Psoas muscle (tissue), 8 donors: ENCODE data around the gene PPM1D. TPM values are rescaled to one million over a fixed set of nuclear protein-coding genes. Genes with fewer than 3 reads are reported as not detected.

Source experiments
- ATAC-seq, 4 donors: fragments of 200-7000 bp; cut with Tn5 transposase; one replicate each; pipeline ENCODE4 v1.9.1; 2020; ENCODE audit warnings: moderate library complexity in 3 of 4, mild to moderate bottlenecking in 2 of 4
- DNase-seq, 2 donors: peaks; one replicate each; pipeline ENCODE4 v3.0.0-alpha.2; 2020
- H3K27ac ChIP-seq: fragments of 200-600 bp; one replicate; pipeline ENCODE4 v1.8.0; 2022
- H3K27me3 ChIP-seq, 3 donors: fragments of 200-600 bp in 1 of 3; one replicate each; pipeline versions ENCODE4 v1.6.1 to v1.8.0; 2013 to 2022; ENCODE audit warnings: low read length in 2 of 3, mild to moderate bottlenecking in 2 of 3, moderate library complexity in 1 of 3; ENCODE audit not compliant: insufficient read depth in 3 of 3
- H3K36me3 ChIP-seq, 2 donors: fragments of 200-600 bp in 1 of 2; one replicate each; pipeline versions ENCODE4 v1.6.1 to v1.8.0; 2013 to 2022; ENCODE audit warnings: low read depth in 1 of 2, mild to moderate bottlenecking in 1 of 2, moderate library complexity in 1 of 2; ENCODE audit not compliant: insufficient read depth in 1 of 2
- H3K4me1 ChIP-seq: fragments of 200-600 bp; one replicate; pipeline ENCODE4 v1.8.0; 2022
- H3K4me3 ChIP-seq: fragments of 200-600 bp; one replicate; pipeline ENCODE4 v1.8.0; 2022; ENCODE audit warnings: mild to moderate bottlenecking
- H3K9me3 ChIP-seq: fragments of 200-600 bp; one replicate; pipeline ENCODE4 v1.8.0; 2022
- WGBS, 3 donors: extraction: QIAGEN DNeasy Blood & Tissue Kit; methylation state at CpG; one replicate each; pipeline versions ENCODE4 v1.1.6 to v1.1.7; 2013; 5-methylcytosine and 5-hydroxymethylcytosine counted together
- intact Hi-C, 2 donors: fragments of 100-400 bp; cut with DNase I; formaldehyde crosslinking; loops; one replicate each; pipeline versions ENCODE4 v1.11.0 to v1.14.2; 2022
- polyA plus RNA-seq, 3 donors: library from polyadenylated mRNA; stranded (reverse); fragments of 200-250 nt; gene quantifications; one replicate each; pipeline ENCODE4 v1.2.3, GENCODE V29; 2013
- total RNA-seq, 4 donors: library from RNA; stranded (reverse); fragmentation: NEBNext Ultra II Directional in 2 of 4; extraction: Animal tissue kit (Norgen Biotek cat#: 25700) in 2 of 4; gene quantifications; one replicate each; pipeline versions ENCODE4 v1.2.1 to v1.2.4, GENCODE V29; 2021 to 2023
- TF ChIP-seq, protein P1 (sequence below): fragments of 200-600 bp; IDR thresholded peaks from one replicate; pipeline ENCODE4 v1.8.0; 2022; ENCODE audit warnings: antibody characterized with exemption
- donor health status: healthy with polysubstance abuse.
- donor health status: DM: no; HTN: no; CAD: no; lungs with moderate emphysema.
- donor health status: Bipolar disorder and iron deficiency.
- donor health status: healthy.
- donor health status: DM: yes; HTN: yes; CAD: no.
- donor health status: DM: no; HTN: no; CAD: no.
- donor health status: DM: no; HTN: no; CAD: no.
- donor health status: DM: yes; HTN: yes; CAD: no.

The PPM1D gene
- total and polyA plus RNA-seq, 7 donors, result 2.8 to 10.5 (median 7.0) TPM

DNA sequence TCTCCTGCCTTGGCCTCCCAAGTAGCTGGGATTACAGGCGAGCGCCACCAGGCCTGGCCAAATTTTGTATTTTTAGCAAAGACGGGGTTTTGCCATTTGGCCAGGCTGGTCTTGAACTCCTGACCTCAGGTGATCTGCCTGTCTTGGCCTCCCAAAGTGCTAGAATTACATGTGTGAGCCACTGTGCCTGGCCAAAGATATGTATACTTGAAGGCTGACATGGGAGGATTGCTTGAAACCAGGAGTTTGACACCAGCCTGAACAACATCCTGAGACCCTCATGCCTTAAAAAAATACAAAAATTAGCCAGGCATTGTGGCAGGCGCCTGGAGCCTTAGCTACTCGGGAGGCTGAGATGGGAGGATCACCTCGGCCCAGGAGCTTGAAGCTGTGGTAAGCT, 80.8 kb downstream of the PPM1D start:
- DNase-seq (no peak), ATAC-seq (no peak)
- Histone ChIP-seq H3K27ac (no peak overlapping the region), H3K4me3 (no peak overlapping the region), H3K9me3 (no peaks in the 10 kb centered on the region), H3K27me3 (no peaks in the 10 kb centered on the region), H3K4me1 (peaks cover 11% of the 10 kb centered on the region), H3K36me3 (peaks cover 0 to 54% of the 10 kb centered on the region in 2 donors)
- intact Hi-C loops, result no loop called here
- TF ChIP-seq, protein P1, sequence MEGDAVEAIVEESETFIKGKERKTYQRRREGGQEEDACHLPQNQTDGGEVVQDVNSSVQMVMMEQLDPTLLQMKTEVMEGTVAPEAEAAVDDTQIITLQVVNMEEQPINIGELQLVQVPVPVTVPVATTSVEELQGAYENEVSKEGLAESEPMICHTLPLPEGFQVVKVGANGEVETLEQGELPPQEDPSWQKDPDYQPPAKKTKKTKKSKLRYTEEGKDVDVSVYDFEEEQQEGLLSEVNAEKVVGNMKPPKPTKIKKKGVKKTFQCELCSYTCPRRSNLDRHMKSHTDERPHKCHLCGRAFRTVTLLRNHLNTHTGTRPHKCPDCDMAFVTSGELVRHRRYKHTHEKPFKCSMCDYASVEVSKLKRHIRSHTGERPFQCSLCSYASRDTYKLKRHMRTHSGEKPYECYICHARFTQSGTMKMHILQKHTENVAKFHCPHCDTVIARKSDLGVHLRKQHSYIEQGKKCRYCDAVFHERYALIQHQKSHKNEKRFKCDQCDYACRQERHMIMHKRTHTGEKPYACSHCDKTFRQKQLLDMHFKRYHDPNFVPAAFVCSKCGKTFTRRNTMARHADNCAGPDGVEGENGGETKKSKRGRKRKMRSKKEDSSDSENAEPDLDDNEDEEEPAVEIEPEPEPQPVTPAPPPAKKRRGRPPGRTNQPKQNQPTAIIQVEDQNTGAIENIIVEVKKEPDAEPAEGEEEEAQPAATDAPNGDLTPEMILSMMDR, result no peak
- WGBS, 3 donors, result 94 to 99% (median 97%) methylated on average over 6 of the region's 6 CpGs

DNA sequence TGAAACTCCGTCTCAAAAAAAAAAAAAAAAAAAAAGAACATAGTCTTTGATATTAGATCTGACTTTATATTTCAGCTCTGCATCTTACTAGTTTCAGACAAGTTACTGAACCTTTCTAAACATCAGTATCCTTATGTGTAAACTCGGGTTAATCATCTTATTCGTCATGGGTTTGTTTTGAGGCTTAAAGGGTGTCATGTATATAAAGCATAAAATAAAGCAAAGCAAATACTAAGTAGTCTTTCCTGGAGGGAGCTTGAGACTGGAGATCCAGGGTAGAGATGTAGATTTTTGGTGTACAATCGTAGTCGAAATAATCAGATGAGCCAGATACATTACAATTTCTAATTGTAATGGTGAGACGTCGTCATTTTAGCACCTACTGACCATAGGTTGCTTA, 85.4 kb downstream of the PPM1D start:
- H3K27me3 ChIP-seq, result no peaks in the 10 kb centered on the region

DNA sequence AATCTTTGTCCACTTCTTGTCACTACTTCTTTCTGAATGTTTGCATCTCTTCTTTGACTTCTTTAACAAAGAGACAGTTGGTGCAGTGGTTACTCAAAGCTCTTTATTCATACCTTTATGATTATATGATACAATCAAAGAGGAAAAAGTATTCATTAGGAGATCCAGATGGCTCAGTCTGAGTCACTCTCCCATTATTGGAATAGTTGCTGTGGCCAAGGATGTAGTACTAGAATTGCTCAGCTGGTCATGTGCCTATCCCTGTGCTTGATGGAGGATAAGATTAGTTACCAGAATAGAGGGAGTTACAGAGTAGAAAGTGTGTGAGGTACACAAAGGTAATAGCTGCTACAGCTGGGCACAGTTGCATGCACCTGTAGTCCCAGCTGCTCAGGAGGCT, 96.0 kb downstream of the PPM1D start:
- Histone ChIP-seq H3K4me3 (no peak overlapping the region), H3K9me3 (no peaks in the 10 kb centered on the region), H3K27me3 (no peaks in the 10 kb centered on the region), H3K27ac (no peak overlapping the region), H3K36me3 (peaks cover 0 to 47% of the 10 kb centered on the region in 2 donors), H3K4me1 (no peaks in the 10 kb centered on the region)
- TF ChIP-seq, protein P1, result no peak
- DNase-seq, result no peak
- intact Hi-C loops, result no loop called here
- ATAC-seq, result no peak

More for the DNA sequence above, 85.4 kb downstream of the PPM1D start:
- H3K27ac ChIP-seq, result no peak overlapping the region
- no peak for ATAC-seq
- intact Hi-C loops, result no loop called here
- no peak overlapping the region for H3K4me3 ChIP-seq
- TF ChIP-seq, protein P1, result no peak
- peaks cover 0 to 95% of the 10 kb centered on the region in 2 donors for H3K36me3 ChIP-seq
- no peak for DNase-seq
- H3K9me3 ChIP-seq, result no peaks in the 10 kb centered on the region
- WGBS, 3 donors, result 95 to 97% (median 96%) methylated on average over 6 to 7 of the region's 7 CpGs
- H3K4me1 ChIP-seq, result no peaks in the 10 kb centered on the region

DNA sequence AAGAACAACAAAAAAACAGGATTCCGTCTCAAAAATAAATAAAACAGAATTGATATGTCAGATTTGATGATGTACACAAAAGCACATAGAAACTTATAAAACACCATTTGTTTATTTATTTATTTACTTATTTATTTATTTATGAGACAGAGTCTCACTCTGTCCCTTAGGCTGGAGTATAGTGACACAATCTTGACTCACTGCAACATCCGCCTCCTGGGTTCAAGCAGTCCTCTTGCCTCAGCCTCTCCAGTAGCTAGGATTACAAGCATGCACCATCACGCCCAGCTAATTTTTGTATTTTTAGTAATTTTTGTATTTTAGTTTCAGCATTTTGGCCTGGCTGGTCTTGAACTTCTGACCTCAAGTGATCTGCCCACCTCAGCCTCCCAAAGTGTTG, 99.1 kb downstream of the PPM1D start:
- H3K36me3 ChIP-seq, result peaks cover 0 to 26% of the 10 kb centered on the region in 2 donors
- ATAC-seq (no peak), DNase-seq (no peak)
- H3K4me3 ChIP-seq, result no peak overlapping the region
- intact Hi-C loops, result no loop called here
- 81 to 97% (median 97%) methylated on average over 3 of the region's 3 CpGs for WGBS, 3 donors
- no peaks in the 10 kb centered on the region for H3K9me3 ChIP-seq
- no peak overlapping the region for H3K27ac ChIP-seq
- H3K27me3 ChIP-seq, result no peaks in the 10 kb centered on the region
- H3K4me1 ChIP-seq, result no peaks in the 10 kb centered on the region
- TF ChIP-seq, protein P1, result no peak

DNA sequence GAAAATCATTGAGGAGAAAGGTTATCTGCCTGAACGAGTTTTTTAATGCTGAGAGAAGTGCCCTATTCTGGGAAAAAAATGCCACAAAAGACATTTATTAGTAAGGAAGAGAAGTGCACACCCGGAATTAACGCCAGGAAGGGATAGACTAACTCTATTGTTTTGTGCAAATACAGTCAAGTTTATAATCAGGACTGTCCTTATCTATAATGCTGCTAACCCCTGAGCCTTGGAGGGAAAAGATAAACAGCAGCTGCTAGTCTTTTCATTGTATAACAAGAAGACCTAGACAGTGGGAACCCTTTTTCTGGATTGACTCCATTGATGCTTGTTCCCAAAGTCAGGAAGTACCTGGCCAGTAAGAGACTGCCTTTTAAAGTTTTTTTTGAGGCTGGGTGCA, 104.2 kb downstream of the PPM1D start:
- H3K27ac ChIP-seq, result no peak overlapping the region
- TF ChIP-seq, protein P1, result no peak
- H3K4me1 ChIP-seq, result no peaks in the 10 kb centered on the region
- ATAC-seq (no peak), DNase-seq (no peak)
- H3K4me3 ChIP-seq, result no peak overlapping the region
- H3K27me3 ChIP-seq, result no peaks in the 10 kb centered on the region
- WGBS, 3 donors, result 76 to 86% (median 77%) methylated on average over 3 of the region's 3 CpGs
- H3K36me3 ChIP-seq, result peaks cover 0 to 23% of the 10 kb centered on the region in 2 donors
- no peaks in the 10 kb centered on the region for H3K9me3 ChIP-seq
- intact Hi-C loops, result no loop called here
